Keratinocyte (primary cell): ENCODE results near the gene CLNK.

Experiments used
- EZH2 ChIP-seq: IDR thresholded peaks from one replicate; pipeline ENCODE4 v1.6.1; 2012; ENCODE audit warnings: inconsistent platforms, mild to moderate bottlenecking, low read length, moderate library complexity
- TF ChIP-seq, protein P1 (sequence below), 3 experiments: IDR thresholded peaks in 1 of 3; conservative IDR thresholded peaks in 1 of 3; optimal IDR thresholded peaks in 1 of 3; 2 replicates in 2 of 3; 3 replicates in 1 of 3; pipeline versions ENCODE3 to v1.5.1; 2011; ENCODE audit warnings: low read length in 3 of 3, mild to moderate bottlenecking in 3 of 3, moderate library complexity in 2 of 3, control low read depth in 1 of 3, inconsistent platforms in 1 of 3; ENCODE audit not compliant: insufficient read depth in 2 of 3; ENCODE audit errors: extremely low read depth in 1 of 3

DNA sequence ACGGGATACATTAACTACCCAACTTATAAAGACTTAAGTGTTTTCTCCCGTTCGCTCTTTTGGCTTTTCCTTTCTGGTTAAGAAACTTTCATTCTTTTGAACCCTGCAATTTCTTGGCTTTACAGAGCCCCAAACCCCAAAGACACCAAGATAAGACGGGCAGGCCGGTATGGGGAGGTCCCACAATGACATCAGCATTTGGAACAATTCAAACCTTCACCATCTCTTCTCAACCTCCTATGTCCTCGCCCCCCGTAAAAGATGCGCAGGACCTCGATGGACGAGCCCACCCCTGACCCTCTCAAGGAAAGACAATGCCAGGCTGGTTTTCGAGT, 228.3 kb downstream of the CLNK start:
- TF ChIP-seq EZH2, result no peak
- TF ChIP-seq, protein P1, sequence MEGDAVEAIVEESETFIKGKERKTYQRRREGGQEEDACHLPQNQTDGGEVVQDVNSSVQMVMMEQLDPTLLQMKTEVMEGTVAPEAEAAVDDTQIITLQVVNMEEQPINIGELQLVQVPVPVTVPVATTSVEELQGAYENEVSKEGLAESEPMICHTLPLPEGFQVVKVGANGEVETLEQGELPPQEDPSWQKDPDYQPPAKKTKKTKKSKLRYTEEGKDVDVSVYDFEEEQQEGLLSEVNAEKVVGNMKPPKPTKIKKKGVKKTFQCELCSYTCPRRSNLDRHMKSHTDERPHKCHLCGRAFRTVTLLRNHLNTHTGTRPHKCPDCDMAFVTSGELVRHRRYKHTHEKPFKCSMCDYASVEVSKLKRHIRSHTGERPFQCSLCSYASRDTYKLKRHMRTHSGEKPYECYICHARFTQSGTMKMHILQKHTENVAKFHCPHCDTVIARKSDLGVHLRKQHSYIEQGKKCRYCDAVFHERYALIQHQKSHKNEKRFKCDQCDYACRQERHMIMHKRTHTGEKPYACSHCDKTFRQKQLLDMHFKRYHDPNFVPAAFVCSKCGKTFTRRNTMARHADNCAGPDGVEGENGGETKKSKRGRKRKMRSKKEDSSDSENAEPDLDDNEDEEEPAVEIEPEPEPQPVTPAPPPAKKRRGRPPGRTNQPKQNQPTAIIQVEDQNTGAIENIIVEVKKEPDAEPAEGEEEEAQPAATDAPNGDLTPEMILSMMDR (optimal IDR thresholded peaks at IDR 0.05 in 1 of 3, IDR thresholded peaks at IDR 0.05 in 1 of 3, conservative IDR thresholded peaks at IDR 0.05 in 1 of 3; ENCODE audit: extremely low read depth in 1 of 3, insufficient read depth in 2 of 3, low read length in 3 of 3), result no peak
